ENCODE results near the gene TTC28. TPM values are rescaled to one million over a fixed set of nuclear protein-coding genes. Genes with fewer than 3 reads are reported as not detected.

TTC28 gene
- total RNA-seq, 2 donors from 2014 or later, result 29.2 to 74.6 TPM

DNA sequence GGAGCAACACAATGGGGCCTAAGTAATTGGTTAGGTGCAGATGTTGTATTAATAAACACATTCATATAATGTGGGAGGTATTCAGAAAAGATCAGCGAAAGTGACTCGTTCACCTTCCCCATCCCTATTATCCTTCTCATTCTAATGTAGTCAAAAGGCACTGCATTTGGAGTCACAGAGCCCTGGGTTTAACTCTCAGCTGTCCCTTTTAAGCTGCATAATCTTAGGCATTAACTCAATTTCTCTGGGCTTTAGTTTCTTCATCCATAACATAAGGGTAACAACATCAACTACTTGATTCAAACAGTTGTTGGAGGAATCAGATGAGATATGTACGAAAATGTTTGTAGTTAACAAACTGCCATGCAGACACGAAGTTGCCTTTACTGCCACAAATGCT is 573.0 kb downstream of the TTC28 start:
- intact Hi-C loops (cut with DNase I), result no loop called here
- TF ChIP-seq POLR2AphosphoS5 (IDR thresholded peaks at IDR 0.05) (no peak), CTCF (IDR thresholded peaks at IDR 0.05) (no peak), POLR2A (IDR thresholded peaks at IDR 0.05) (no peak)
- H3K27ac ChIP-seq, result no peak overlapping the region
- H3K4me3 ChIP-seq, result no peak overlapping the region
- no peaks in the 10 kb centered on the region for H3K9me3 ChIP-seq
- H3K27me3 ChIP-seq (replicated peaks; ENCODE audit: insufficient read depth), result no peaks in the 10 kb centered on the region
- 96% methylated on average over 4 of the region's 4 CpGs for WGBS
- H3K4me1 ChIP-seq (replicated peaks), result no peaks in the 10 kb centered on the region
- H3K36me3 ChIP-seq, result no peaks in the 10 kb centered on the region
- no peak for DNase-seq (ENCODE audit: low spot score)

DNA sequence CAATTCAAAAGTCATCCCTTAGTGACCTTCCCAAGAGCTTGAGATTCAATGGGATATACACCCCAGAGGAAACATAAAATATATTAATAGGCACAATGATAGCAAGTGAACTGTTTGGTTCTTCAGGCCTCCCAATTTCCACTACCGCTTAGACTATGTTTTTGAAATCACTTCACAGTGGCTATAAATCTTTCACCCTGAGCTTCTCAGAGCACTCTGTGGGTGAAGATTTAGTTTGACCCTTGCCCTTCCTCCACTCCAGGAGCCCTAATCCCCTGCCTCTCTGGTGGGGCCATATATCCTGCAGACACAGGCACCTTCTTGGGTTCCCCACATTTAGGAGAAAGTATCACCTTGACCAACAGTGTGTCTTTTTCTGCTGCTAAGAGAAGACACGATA is 573.7 kb downstream of the TTC28 start:
- Histone ChIP-seq H3K4me3 (no peak overlapping the region), H3K36me3 (no peaks in the 10 kb centered on the region), H3K4me1 (replicated peaks) (no peaks in the 10 kb centered on the region), H3K9me3 (no peaks in the 10 kb centered on the region), H3K27ac (no peak overlapping the region), H3K27me3 (replicated peaks; ENCODE audit: insufficient read depth) (no peaks in the 10 kb centered on the region)
- intact Hi-C loops (cut with DNase I), result no loop called here
- WGBS, result 79% methylated on average over 2 of the region's 2 CpGs
- no peak for TF ChIP-seq CTCF (IDR thresholded peaks at IDR 0.05)
- no peak for TF ChIP-seq POLR2A (IDR thresholded peaks at IDR 0.05)
- TF ChIP-seq POLR2AphosphoS5 (IDR thresholded peaks at IDR 0.05), result no peak
- DNase-seq (ENCODE audit: low spot score), result no peak

DNA sequence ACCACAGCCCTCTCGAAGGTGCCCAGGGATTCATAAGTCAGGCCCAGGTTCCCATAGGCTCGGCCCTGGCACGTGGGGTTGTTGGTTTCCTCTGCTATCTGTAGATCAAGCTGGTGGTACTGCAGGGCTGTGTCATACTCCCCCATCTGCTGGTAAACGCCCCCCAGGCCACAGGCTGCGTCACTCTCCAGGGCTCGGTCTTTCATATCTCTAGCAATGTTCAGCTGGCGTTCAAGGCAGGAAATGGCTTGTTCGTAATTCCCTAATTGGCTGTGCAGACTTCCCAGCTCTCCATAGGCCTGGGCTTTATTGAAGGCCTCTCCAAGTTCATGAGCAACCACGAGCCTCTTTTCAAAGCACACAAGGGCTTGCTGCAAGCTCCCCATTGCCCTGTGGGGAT is 574.2 kb downstream of the TTC28 start:
- no peak for TF ChIP-seq POLR2AphosphoS5 (IDR thresholded peaks at IDR 0.05)
- intact Hi-C loops (cut with DNase I), result no loop called here
- no peak overlapping the region for H3K27ac ChIP-seq
- H3K27me3 ChIP-seq (replicated peaks; ENCODE audit: insufficient read depth), result no peaks in the 10 kb centered on the region
- no peaks in the 10 kb centered on the region for H3K4me1 ChIP-seq (replicated peaks)
- no peaks in the 10 kb centered on the region for H3K36me3 ChIP-seq
- H3K9me3 ChIP-seq, result no peaks in the 10 kb centered on the region
- WGBS, result 67% methylated on average over 9 of the region's 9 CpGs
- H3K4me3 ChIP-seq, result no peak overlapping the region
- DNase-seq (ENCODE audit: low spot score), result no peak

- TF ChIP-seq CTCF (IDR thresholded peaks at IDR 0.05) (no peak), POLR2A (IDR thresholded peaks at IDR 0.05) (no peak), POLR2AphosphoS5 (IDR thresholded peaks at IDR 0.05) (no peak)
- no peaks in the 10 kb centered on the region for H3K27me3 ChIP-seq (replicated peaks; ENCODE audit: insufficient read depth)
- no peak overlapping the region for H3K27ac ChIP-seq
- 78% methylated on average over 2 of the region's 2 CpGs for WGBS
- H3K9me3 ChIP-seq, result no peaks in the 10 kb centered on the region
- H3K4me3 ChIP-seq, result no peak overlapping the region
- no peaks in the 10 kb centered on the region for H3K4me1 ChIP-seq (replicated peaks)
- no peak for DNase-seq (ENCODE audit: low spot score)
- intact Hi-C loops (cut with DNase I), result no loop called here
- no peaks in the 10 kb centered on the region for H3K36me3 ChIP-seq
These were observed 576.0 kb downstream of the TTC28 start for GRCh38 chr22:28103596-28103995.

DNA sequence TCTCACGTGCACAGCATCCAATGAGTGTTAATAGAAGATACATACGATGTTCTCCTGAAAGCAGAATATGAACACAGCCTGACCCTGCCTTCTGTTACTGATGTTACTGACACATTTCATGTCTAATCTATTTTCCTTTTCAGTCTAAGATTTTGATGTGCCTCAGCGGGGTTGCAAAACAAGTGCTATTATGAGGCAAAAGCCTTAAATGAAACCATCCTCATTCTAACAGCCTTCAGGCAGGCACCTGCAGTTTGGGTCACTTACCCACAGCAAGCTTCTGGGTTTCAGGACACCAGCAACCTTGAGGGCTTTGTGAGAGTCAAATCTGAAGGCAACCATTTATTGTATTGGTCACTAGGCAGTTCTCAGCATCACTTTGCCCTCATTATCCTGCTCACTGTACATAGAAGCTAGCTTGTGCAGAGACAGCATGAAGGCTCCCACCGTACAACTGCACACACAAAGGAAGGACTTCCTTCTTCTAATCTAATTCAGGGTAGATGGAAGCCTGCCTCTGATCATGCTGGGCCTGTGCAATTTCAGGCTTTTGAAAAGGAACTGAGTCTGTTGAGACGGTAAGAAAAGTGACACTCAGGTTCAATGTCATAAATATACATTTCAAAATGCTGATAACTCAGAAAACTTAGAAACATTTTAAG is 577.4 kb downstream of the TTC28 start:
- H3K9me3 ChIP-seq, result no peaks in the 10 kb centered on the region
- 87% methylated on average over 5 of the region's 5 CpGs for WGBS
- H3K27ac ChIP-seq, result no peak overlapping the region
- TF ChIP-seq CTCF (IDR thresholded peaks at IDR 0.05) (no peak), POLR2AphosphoS5 (IDR thresholded peaks at IDR 0.05) (no peak), POLR2A (IDR thresholded peaks at IDR 0.05) (no peak)
- DNase-seq (ENCODE audit: low spot score), result no peak
- no peaks in the 10 kb centered on the region for H3K27me3 ChIP-seq (replicated peaks; ENCODE audit: insufficient read depth)
- H3K4me1 ChIP-seq (replicated peaks), result no peaks in the 10 kb centered on the region
- H3K4me3 ChIP-seq, result no peak overlapping the region
- H3K36me3 ChIP-seq, result no peaks in the 10 kb centered on the region
- intact Hi-C loops (cut with DNase I), result no loop called here
